Mononuclear cell (primary cell): Measurements from ENCODE around the gene DCX. TPM values are rescaled to one million over a fixed set of nuclear protein-coding genes. Genes with fewer than 3 reads are reported as not detected.

Experiments used
- H3K27me3 ChIP-seq: 2 replicates; pipeline ENCODE4 v1.6.0; 2011; ENCODE audit warnings: low read length, control low read depth; ENCODE audit not compliant: insufficient read depth
- H3K4me1 ChIP-seq: 2 replicates; pipeline ENCODE4 v1.5.1; 2011; ENCODE audit warnings: mild to moderate bottlenecking, low read length, control low read depth; ENCODE audit not compliant: insufficient read depth
- H3K4me3 ChIP-seq: 2 replicates; pipeline ENCODE4 v1.5.1; 2011; ENCODE audit warnings: mild to moderate bottlenecking, low read length, moderate library complexity
- H3K9me3 ChIP-seq: 2 replicates; pipeline ENCODE4 v1.5.1; 2011; ENCODE audit warnings: low read depth, mild to moderate bottlenecking, control low read depth, low read length
- total RNA-seq: library from RNA; depleted of rRNA; stranded (reverse); fragments of >200 nt; gene quantifications from one replicate; pipeline ENCODE4 v1.2.3, GENCODE V29; 2012

Gene DCX
- total RNA-seq, 1 donor = not detected

DNA sequence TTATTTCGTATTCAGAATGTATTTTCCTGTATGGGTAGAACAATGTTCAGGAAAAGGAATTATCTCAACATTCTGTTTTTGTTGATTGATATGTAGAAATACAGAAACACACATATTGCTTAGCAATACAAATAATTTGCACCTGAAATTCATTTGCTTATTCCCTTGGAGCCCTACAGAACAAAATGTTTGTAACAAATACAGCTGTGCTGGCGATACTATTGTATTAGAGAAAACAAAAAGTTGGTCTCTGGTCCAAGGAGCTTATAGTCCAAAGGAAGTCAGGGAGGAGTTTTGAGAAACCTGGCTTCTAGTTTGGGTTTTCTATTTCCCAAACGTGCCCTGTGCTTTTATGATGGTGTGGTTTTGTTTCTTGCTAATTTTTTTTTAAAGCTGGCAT, 104.0 kb downstream of the DCX start:
- Histone ChIP-seq H3K27me3 (no peaks in the 10 kb centered on the region), H3K9me3 (no peaks in the 10 kb centered on the region)

DNA sequence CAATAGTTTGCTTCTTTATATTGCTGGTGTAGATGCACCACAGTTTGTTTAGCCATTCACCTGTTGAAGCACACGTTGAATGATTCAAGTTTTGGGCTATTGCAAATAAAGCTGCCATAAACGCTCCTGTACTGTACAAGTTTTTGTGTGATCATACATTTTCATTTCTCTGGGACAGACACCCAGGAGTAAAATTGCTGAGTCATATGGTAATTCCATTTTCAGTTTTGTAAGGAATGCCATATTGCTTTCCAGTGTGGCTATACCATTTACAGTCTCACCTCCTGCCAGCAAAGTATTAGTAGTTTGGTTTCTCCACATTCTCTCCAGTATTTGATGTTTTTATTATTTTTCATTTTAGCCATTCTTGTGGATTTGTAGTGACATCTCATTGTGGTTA, 109.7 kb downstream of the DCX start:
- H3K4me1 ChIP-seq = no peaks in the 10 kb centered on the region
- H3K27me3 ChIP-seq = no peaks in the 10 kb centered on the region
- H3K9me3 ChIP-seq = no peaks in the 10 kb centered on the region
- H3K4me3 ChIP-seq = no peak overlapping the region

More for the DNA sequence above, 104.0 kb downstream of the DCX start:
- Histone ChIP-seq H3K4me1 (no peaks in the 10 kb centered on the region), H3K4me3 (no peak overlapping the region)

DNA sequence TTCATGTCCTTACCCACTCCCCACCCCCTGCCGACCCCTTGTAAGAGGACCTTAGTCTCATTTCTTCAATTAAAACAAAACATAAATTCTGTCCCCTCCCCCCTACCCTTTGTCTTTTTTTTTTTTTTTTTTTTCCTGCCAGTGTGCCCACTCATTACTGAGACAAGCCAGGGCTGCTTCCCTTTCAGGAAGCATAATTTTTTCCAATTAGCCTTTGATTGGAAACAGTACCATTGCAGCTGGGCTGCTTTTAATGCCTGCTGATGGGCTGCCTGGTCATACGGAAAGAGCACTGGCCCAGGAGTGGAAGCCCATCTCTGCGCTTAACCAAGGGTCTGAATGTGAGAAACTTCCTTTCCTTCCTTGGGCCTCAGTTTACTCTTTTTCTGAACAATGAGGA, 123.2 kb downstream of the DCX start:
- no peaks in the 10 kb centered on the region for H3K4me1 ChIP-seq
- H3K4me3 ChIP-seq = no peak overlapping the region
- H3K9me3 ChIP-seq = no peaks in the 10 kb centered on the region
- no peaks in the 10 kb centered on the region for H3K27me3 ChIP-seq

DNA sequence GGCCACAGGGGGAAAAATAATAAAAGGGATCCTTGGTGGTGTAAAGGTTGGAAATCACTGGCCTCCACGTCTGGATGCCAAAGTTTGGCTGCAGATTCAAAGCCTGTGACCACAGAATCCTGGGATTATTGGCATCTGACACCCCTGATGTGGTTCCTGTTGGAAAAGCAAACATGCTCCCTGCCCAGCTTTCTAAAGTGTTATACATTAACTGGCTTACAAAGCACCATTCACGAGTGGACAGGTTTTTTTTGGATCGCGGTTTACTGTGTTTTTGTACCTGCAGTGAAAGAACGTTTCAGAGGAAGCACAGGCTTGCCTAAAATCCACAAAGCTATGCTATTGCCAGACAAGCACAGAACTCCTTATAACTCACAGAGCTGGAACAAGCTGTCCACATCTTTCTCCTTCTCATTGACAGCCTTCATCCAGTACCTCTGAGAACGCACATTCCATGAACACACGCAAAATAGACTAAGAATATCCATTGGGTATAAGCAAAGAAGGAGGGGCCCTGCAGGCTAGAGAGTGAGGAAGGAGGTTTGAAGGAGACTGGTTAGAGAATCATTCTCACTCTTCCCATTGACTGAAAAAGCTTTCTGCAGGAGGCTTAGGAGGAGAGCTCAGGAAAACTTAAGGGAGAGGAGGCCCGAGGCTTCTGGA, 127.2 kb downstream of the DCX start:
- H3K27me3 ChIP-seq = no peaks in the 10 kb centered on the region
- H3K4me3 ChIP-seq = no peak overlapping the region
- H3K4me1 ChIP-seq = no peaks in the 10 kb centered on the region
- H3K9me3 ChIP-seq = no peaks in the 10 kb centered on the region

DNA sequence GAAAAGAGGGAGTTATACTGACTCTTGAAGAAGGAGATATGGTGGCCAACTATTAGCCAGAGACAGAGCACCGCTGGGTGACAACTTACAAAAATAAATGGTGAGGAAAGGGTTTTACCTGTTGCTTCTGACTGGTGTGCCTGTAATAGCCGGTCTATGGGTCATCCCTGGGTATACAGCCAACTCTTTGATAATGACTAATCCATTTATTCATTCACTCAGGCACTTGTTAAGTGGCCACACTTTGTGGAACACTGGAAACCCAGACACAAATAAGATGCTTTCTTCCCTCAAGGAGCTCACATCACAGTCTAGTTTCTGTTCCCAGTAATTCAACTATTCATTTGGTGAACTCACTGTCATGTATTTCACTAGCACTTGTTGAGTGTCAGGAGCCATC, 128.5 kb downstream of the DCX start:
- no peaks in the 10 kb centered on the region for H3K27me3 ChIP-seq
- no peaks in the 10 kb centered on the region for H3K9me3 ChIP-seq
- no peak overlapping the region for H3K4me3 ChIP-seq
- no peaks in the 10 kb centered on the region for H3K4me1 ChIP-seq

DNA sequence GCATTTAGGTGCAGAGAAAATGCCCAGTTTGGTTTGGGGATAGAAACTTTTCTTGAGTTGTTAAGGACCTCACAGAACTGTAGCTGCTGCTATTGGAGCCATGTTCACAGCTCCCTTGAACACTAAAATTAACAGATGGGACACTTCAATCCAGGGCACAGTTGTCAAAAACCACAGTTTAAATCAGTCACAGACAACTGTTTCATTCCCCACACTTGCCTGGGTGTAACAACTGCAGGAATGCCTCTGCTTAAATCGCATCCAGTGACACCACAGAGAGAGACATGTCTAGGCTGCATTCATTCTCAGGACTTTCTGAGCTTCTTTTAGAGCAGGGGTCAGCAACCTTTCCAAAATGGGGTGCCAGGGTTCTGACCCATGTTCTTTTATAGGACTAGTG, 129.0 kb downstream of the DCX start:
- Histone ChIP-seq H3K9me3 (no peaks in the 10 kb centered on the region), H3K27me3 (no peaks in the 10 kb centered on the region), H3K4me3 (no peak overlapping the region), H3K4me1 (no peaks in the 10 kb centered on the region)

- no peak overlapping the region for H3K4me3 ChIP-seq
- H3K27me3 ChIP-seq = no peaks in the 10 kb centered on the region
- no peaks in the 10 kb centered on the region for H3K9me3 ChIP-seq
- H3K4me1 ChIP-seq = no peaks in the 10 kb centered on the region
Observed at GRCh38 chrX:111282139-111282538, 129.9 kb downstream of the DCX start.

GRCh38 chrX:111270339-111270738, 141.7 kb downstream of the DCX start, which contains the start of gene CAPN6:
Gene CAPN6 (minus strand): TSS chrX:111270483. CDS start chrX:111263936, 6,547 bp downstream.
- Histone ChIP-seq H3K27me3 (no peaks in the 10 kb centered on the region), H3K4me1 (no peaks in the 10 kb centered on the region), H3K4me3 (no peak within 1 kb of the TSS), H3K9me3 (no peaks in the 10 kb centered on the region)

GRCh38 chrX:111268506-111268905, 143.5 kb downstream of the DCX start:
- Histone ChIP-seq H3K4me1 (no peaks in the 10 kb centered on the region), H3K9me3 (no peaks in the 10 kb centered on the region), H3K4me3 (no peak overlapping the region), H3K27me3 (no peaks in the 10 kb centered on the region)

DNA sequence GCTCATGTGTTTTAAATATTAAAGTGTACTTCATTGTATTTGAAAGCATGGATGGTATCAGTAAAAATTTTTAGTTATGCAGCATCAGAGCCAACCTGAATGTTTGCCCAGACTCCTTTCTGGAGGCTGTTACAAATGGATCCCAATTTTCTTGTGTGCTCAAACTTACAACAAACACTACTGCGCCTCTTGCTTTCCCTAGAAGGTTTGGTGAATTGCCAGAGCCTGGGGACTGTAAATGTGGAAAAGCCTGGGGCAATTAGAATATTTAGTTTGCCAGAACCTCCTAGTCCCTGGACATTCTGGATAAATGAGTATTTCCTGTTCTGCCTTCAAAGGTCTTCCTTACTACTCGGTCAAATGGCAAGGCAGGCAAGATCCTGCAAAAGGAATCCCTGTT, 146.5 kb downstream of the DCX start:
- no peaks in the 10 kb centered on the region for H3K9me3 ChIP-seq
- H3K27me3 ChIP-seq = no peaks in the 10 kb centered on the region
- no peak overlapping the region for H3K4me3 ChIP-seq
- no peaks in the 10 kb centered on the region for H3K4me1 ChIP-seq

- no peaks in the 10 kb centered on the region for H3K4me1 ChIP-seq
- H3K9me3 ChIP-seq = no peaks in the 10 kb centered on the region
- no peaks in the 10 kb centered on the region for H3K27me3 ChIP-seq
- no peak overlapping the region for H3K4me3 ChIP-seq
Observed at GRCh38 chrX:111264385-111264784, 147.6 kb downstream of the DCX start.

- Histone ChIP-seq H3K9me3 (no peaks in the 10 kb centered on the region), H3K4me1 (no peaks in the 10 kb centered on the region), H3K27me3 (no peaks in the 10 kb centered on the region), H3K4me3 (no peak overlapping the region)
Observed at GRCh38 chrX:111262086-111262485, 149.9 kb downstream of the DCX start.

- H3K4me1 ChIP-seq = no peaks in the 10 kb centered on the region
- no peaks in the 10 kb centered on the region for H3K9me3 ChIP-seq
- H3K4me3 ChIP-seq = no peak overlapping the region
- no peaks in the 10 kb centered on the region for H3K27me3 ChIP-seq
Observed at GRCh38 chrX:111260451-111260850, 151.5 kb downstream of the DCX start.

DNA sequence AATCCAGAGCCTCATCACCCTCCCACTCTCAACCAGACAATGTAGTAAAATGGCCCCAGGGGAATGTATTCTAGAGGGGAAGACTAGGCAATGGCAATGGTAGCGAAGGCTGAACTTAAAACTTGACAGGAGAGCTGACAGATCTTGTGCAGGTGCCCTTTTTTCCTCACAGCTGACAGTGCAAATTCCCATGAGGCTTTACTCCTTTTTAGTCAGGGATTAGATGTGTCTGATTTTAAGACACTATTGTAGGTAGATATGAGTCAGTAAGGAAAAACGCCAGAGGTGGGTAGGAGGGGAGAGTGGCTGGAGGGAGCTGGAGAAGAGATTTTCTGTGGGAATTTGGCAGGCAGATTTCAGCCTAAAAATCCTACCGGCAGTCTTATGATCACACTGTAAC, 152.4 kb downstream of the DCX start:
- Histone ChIP-seq H3K9me3 (no peaks in the 10 kb centered on the region), H3K4me1 (no peaks in the 10 kb centered on the region), H3K4me3 (no peak overlapping the region), H3K27me3 (no peaks in the 10 kb centered on the region)

DNA sequence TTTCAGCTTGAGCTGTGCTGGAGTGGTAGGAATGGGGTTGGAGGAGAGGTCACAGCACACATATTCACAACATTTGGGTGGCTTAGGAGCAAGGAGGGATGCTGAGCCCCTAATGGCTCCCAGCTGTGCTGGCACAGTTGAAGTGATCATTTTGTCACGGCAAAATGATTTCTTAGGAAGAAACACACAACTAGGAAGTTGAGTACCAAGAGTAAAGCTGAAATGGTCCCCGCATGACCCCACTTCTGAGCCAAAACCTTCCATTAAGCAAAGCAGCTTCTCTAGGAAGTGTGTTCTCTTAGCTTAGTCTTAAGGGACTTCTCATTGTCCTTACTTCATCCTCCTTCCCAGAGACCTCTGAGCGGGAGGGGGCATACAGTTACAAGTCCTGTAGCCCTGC, 154.3 kb downstream of the DCX start:
- no peaks in the 10 kb centered on the region for H3K9me3 ChIP-seq
- H3K4me3 ChIP-seq = no peak overlapping the region
- H3K27me3 ChIP-seq = no peaks in the 10 kb centered on the region
- H3K4me1 ChIP-seq = no peaks in the 10 kb centered on the region

- no peak overlapping the region for H3K4me3 ChIP-seq
- H3K9me3 ChIP-seq = no peaks in the 10 kb centered on the region
- H3K4me1 ChIP-seq = no peaks in the 10 kb centered on the region
- no peaks in the 10 kb centered on the region for H3K27me3 ChIP-seq
Observed at GRCh38 chrX:111254896-111255693, 156.9 kb downstream of the DCX start.
